ENCODE measurements around the gene TSPEAR.

Gene TSPEAR

GRCh38 chr21:44498280-44499210 is 212.8 kb downstream of the TSPEAR start:
- Mint-ChIP-seq H3K27ac (no peak overlapping the region), H3K27me3 (peaks cover 13% of the 10 kb centered on the region), H3K36me3 (ENCODE audit: low read depth) (no peaks in the 10 kb centered on the region), H3K4me1 (ENCODE audit: low read depth) (no peaks in the 10 kb centered on the region), H3K4me3 (no peak overlapping the region), H3K9me3 (no peaks in the 10 kb centered on the region)
- no peak for DNase-seq

- Mint-ChIP-seq H3K27ac (no peak overlapping the region), H3K4me3 (no peak overlapping the region), H3K27me3 (peaks cover 19% of the 10 kb centered on the region), H3K9me3 (peaks cover 7% of the 10 kb centered on the region), H3K36me3 (ENCODE audit: low read depth) (no peaks in the 10 kb centered on the region), H3K4me1 (ENCODE audit: low read depth) (no peaks in the 10 kb centered on the region)
- no peak for DNase-seq
Measured at GRCh38 chr21:44497703-44498126, 213.7 kb downstream of the TSPEAR start.

- no peaks in the 10 kb centered on the region for H3K4me1 Mint-ChIP-seq (ENCODE audit: low read depth)
- H3K27ac Mint-ChIP-seq: no peak overlapping the region
- peaks cover 20% of the 10 kb centered on the region for H3K27me3 Mint-ChIP-seq
- H3K9me3 Mint-ChIP-seq: peaks cover 12% of the 10 kb centered on the region
- no peak overlapping the region for H3K4me3 Mint-ChIP-seq
- no peaks in the 10 kb centered on the region for H3K36me3 Mint-ChIP-seq (ENCODE audit: low read depth)
- DNase-seq: no peak
Measured at GRCh38 chr21:44496564-44497550, 214.5 kb downstream of the TSPEAR start.

- Mint-ChIP-seq H3K27ac (no peak overlapping the region), H3K4me3 (no peak overlapping the region)
Measured at GRCh38 chr21:44495611-44496563, 215.5 kb downstream of the TSPEAR start.

GRCh38 chr21:44494956-44495355 is 216.4 kb downstream of the TSPEAR start:
- no peaks in the 10 kb centered on the region for H3K4me1 Mint-ChIP-seq (ENCODE audit: low read depth)
- DNase-seq: no peak
- H3K9me3 Mint-ChIP-seq: peaks cover 12% of the 10 kb centered on the region
- no peaks in the 10 kb centered on the region for H3K36me3 Mint-ChIP-seq (ENCODE audit: low read depth)
- no peak overlapping the region for H3K4me3 Mint-ChIP-seq
- H3K27ac Mint-ChIP-seq: no peak overlapping the region
- peaks cover 20% of the 10 kb centered on the region for H3K27me3 Mint-ChIP-seq

More at GRCh38 chr21:44495611-44496563, 215.5 kb downstream of the TSPEAR start:
- Mint-ChIP-seq H3K4me1 (ENCODE audit: low read depth) (no peaks in the 10 kb centered on the region), H3K27me3 (peaks cover 20% of the 10 kb centered on the region), H3K36me3 (ENCODE audit: low read depth) (no peaks in the 10 kb centered on the region), H3K9me3 (peaks cover 12% of the 10 kb centered on the region)
- DNase-seq: no peak

- no peak for DNase-seq
- Mint-ChIP-seq H3K27me3 (peaks cover 20% of the 10 kb centered on the region), H3K27ac (no peak overlapping the region), H3K4me3 (no peak overlapping the region), H3K36me3 (ENCODE audit: low read depth) (no peaks in the 10 kb centered on the region), H3K9me3 (peaks cover 12% of the 10 kb centered on the region), H3K4me1 (ENCODE audit: low read depth) (no peaks in the 10 kb centered on the region)
Measured at GRCh38 chr21:44494418-44494817, 217.0 kb downstream of the TSPEAR start.

- Mint-ChIP-seq H3K27me3 (peaks cover 20% of the 10 kb centered on the region), H3K9me3 (peaks cover 12% of the 10 kb centered on the region), H3K4me3 (no peak overlapping the region), H3K4me1 (ENCODE audit: low read depth) (no peaks in the 10 kb centered on the region), H3K27ac (no peak overlapping the region), H3K36me3 (ENCODE audit: low read depth) (no peaks in the 10 kb centered on the region)
- DNase-seq: no peak
Measured at GRCh38 chr21:44492567-44493385, 218.6 kb downstream of the TSPEAR start.

- Mint-ChIP-seq H3K4me3 (no peak overlapping the region), H3K27ac (no peak overlapping the region)
Measured at GRCh38 chr21:44490816-44491215, 220.6 kb downstream of the TSPEAR start.

GRCh38 chr21:44490405-44490804 is 221.0 kb downstream of the TSPEAR start:
- H3K27me3 Mint-ChIP-seq: peaks cover 9% of the 10 kb centered on the region
- no peak for DNase-seq
- H3K9me3 Mint-ChIP-seq: peaks cover 12% of the 10 kb centered on the region
- H3K36me3 Mint-ChIP-seq (ENCODE audit: low read depth): no peaks in the 10 kb centered on the region
- H3K27ac Mint-ChIP-seq: no peak overlapping the region
- H3K4me1 Mint-ChIP-seq (ENCODE audit: low read depth): peaks cover 10% of the 10 kb centered on the region
- no peak overlapping the region for H3K4me3 Mint-ChIP-seq

More at GRCh38 chr21:44490816-44491215, 220.6 kb downstream of the TSPEAR start:
- DNase-seq: no peak
- Mint-ChIP-seq H3K27me3 (peaks cover 13% of the 10 kb centered on the region), H3K4me1 (ENCODE audit: low read depth) (peaks cover 8% of the 10 kb centered on the region), H3K36me3 (ENCODE audit: low read depth) (no peaks in the 10 kb centered on the region), H3K9me3 (peaks cover 12% of the 10 kb centered on the region)

GRCh38 chr21:44489962-44490361 is 221.4 kb downstream of the TSPEAR start:
- DNase-seq: no peak
- H3K4me3 Mint-ChIP-seq: no peak overlapping the region
- H3K27ac Mint-ChIP-seq: no peak overlapping the region
- peaks cover 12% of the 10 kb centered on the region for H3K9me3 Mint-ChIP-seq
- H3K4me1 Mint-ChIP-seq (ENCODE audit: low read depth): peaks cover 12% of the 10 kb centered on the region
- no peaks in the 10 kb centered on the region for H3K36me3 Mint-ChIP-seq (ENCODE audit: low read depth)
- peaks cover 7% of the 10 kb centered on the region for H3K27me3 Mint-ChIP-seq

GRCh38 chr21:44487831-44488230 is 223.5 kb downstream of the TSPEAR start:
- H3K9me3 Mint-ChIP-seq: peaks cover 6% of the 10 kb centered on the region
- H3K4me1 Mint-ChIP-seq (ENCODE audit: low read depth): peaks cover 12% of the 10 kb centered on the region
- no peaks in the 10 kb centered on the region for H3K36me3 Mint-ChIP-seq (ENCODE audit: low read depth)
- peak; percentile 66 for DNase-seq
- H3K27me3 Mint-ChIP-seq: peaks cover 3% of the 10 kb centered on the region
- H3K4me3 Mint-ChIP-seq: no peak overlapping the region
- H3K27ac Mint-ChIP-seq: no peak overlapping the region

- peak overlapping the region; percentile 13 for H3K27ac Mint-ChIP-seq
- H3K36me3 Mint-ChIP-seq (ENCODE audit: low read depth): no peaks in the 10 kb centered on the region
- no peaks in the 10 kb centered on the region for H3K9me3 Mint-ChIP-seq
- H3K27me3 Mint-ChIP-seq: no peaks in the 10 kb centered on the region
- peak overlapping the region; percentile 75 for H3K4me3 Mint-ChIP-seq
- no peak for DNase-seq
- H3K4me1 Mint-ChIP-seq (ENCODE audit: low read depth): peaks cover 12% of the 10 kb centered on the region
Measured at GRCh38 chr21:44486302-44486701, 225.1 kb downstream of the TSPEAR start.

GRCh38 chr21:44485796-44486195 is 225.6 kb downstream of the TSPEAR start:
- Mint-ChIP-seq H3K4me1 (ENCODE audit: low read depth) (peaks cover 12% of the 10 kb centered on the region), H3K4me3 (peak overlapping the region; percentile 75), H3K27ac (no peak overlapping the region), H3K36me3 (ENCODE audit: low read depth) (no peaks in the 10 kb centered on the region), H3K9me3 (no peaks in the 10 kb centered on the region), H3K27me3 (no peaks in the 10 kb centered on the region)
- no peak for DNase-seq
